ENCODE measurements around the gene NAPA.

Gene NAPA

DNA sequence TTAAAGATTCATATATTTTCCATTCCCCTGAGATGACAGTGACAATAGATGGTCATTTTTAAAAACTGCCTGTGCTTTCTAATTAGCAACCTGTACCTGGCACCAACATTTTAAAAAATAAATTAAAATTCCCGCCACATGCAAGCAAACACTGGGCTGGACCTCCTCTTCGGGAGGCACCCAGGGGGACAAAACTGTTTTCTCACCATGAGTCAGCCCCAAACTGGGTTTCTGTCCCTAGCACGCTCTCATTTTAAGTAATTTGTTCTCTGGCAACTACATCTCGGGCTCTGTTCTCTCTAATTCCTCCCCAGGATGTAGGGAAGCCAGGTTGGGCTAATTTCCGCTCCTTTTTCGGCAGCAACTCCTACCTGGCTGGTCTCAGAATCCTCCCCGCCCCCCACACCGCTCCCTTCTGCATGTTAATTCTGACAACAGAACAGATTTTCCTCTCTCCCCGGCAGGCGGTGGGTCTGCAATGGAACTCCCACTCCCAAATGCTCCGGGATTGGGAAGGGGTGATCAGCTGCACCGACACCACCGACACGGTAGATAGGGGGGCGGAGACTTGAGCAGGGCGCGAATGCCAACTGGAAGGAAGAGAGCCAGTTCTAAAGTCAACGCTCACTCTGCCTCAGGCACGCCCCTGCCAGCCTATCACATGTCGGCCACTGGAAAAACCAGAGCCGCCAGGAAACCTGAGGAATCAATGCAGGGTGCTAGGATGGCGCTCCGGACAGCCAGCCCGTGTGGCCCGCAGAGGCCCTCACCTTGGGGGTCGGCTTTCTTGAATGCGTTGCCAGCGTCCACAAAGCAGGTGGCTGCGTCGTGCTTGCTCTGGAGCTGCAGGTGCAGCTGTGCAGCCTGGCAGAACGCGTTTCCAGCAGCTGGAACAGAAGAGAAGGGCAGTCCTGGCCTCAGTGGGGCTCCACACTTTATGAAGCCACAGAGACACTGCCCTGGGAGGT, 14.7 kb downstream of the NAPA start:
- Mint-ChIP-seq H3K27me3 (no peaks in the 10 kb centered on the region), H3K4me1 (peaks cover 1% of the 10 kb centered on the region), H3K36me3 (ENCODE audit: low read depth) (peaks cover 9% of the 10 kb centered on the region), H3K4me3 (no peak overlapping the region), H3K27ac (no peak overlapping the region), H3K9me3 (no peaks in the 10 kb centered on the region)
- no peak for DNase-seq
- ATAC-seq, result no peak

DNA sequence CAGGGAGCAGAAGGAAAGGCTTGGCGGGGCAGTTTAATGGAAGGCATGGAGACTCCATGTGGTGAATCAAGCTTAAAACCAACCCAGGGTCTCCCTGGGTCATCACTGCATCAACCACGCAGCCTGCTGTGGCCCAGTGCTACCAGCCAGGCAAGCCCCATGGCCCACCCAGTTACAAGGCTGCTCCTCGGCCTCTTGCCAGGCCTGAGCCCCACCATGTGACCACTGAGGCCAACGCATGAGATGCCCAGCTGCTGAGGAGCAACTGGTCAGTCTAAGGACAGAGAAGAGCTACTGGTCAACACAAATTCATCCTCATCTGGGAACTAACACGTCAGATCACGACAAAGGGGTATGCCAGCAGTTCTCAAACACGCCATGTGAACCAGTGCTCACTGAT, 15.5 kb downstream of the NAPA start:
- H3K4me1 Mint-ChIP-seq, result peaks cover 1% of the 10 kb centered on the region
- H3K4me3 Mint-ChIP-seq, result no peak overlapping the region
- no peak for ATAC-seq
- peaks cover 9% of the 10 kb centered on the region for H3K36me3 Mint-ChIP-seq (ENCODE audit: low read depth)
- no peak for DNase-seq
- H3K27ac Mint-ChIP-seq, result no peak overlapping the region
- H3K27me3 Mint-ChIP-seq, result no peaks in the 10 kb centered on the region
- no peaks in the 10 kb centered on the region for H3K9me3 Mint-ChIP-seq

DNA sequence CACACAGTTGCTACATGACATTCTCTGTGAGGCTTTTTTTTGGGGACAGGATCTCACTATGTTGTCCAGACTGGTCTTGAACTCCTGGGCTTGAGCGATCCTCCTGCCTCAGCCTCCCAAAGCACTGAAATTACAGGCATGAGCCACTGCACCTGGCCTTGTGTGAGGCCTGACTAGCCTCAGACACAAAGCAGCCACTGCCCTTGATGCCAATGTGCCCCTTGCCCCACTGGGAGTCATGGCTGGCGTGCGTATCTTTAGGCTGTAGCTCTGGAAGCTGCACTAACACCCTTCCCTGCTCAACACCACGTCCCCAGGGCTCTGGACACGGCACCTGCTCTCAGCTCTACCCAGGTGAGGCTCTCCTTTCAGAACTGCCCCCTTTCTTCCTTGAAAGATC, 16.3 kb downstream of the NAPA start:
- DNase-seq (no peak), ATAC-seq (no peak)
- no peaks in the 10 kb centered on the region for H3K9me3 Mint-ChIP-seq
- peaks cover 9% of the 10 kb centered on the region for H3K36me3 Mint-ChIP-seq (ENCODE audit: low read depth)
- peaks cover 1% of the 10 kb centered on the region for H3K4me1 Mint-ChIP-seq
- H3K27ac Mint-ChIP-seq, result no peak overlapping the region
- no peak overlapping the region for H3K4me3 Mint-ChIP-seq
- H3K27me3 Mint-ChIP-seq, result no peaks in the 10 kb centered on the region

GRCh38 chr19:47497821-47498520, 16.9 kb downstream of the NAPA start:
- DNase-seq, result no peak
- no peaks in the 10 kb centered on the region for H3K27me3 Mint-ChIP-seq
- no peaks in the 10 kb centered on the region for H3K9me3 Mint-ChIP-seq
- H3K4me3 Mint-ChIP-seq, result no peak overlapping the region
- H3K27ac Mint-ChIP-seq, result no peak overlapping the region
- H3K4me1 Mint-ChIP-seq, result peaks cover 1% of the 10 kb centered on the region
- ATAC-seq, result no peak
- H3K36me3 Mint-ChIP-seq (ENCODE audit: low read depth), result peaks cover 5% of the 10 kb centered on the region

DNA sequence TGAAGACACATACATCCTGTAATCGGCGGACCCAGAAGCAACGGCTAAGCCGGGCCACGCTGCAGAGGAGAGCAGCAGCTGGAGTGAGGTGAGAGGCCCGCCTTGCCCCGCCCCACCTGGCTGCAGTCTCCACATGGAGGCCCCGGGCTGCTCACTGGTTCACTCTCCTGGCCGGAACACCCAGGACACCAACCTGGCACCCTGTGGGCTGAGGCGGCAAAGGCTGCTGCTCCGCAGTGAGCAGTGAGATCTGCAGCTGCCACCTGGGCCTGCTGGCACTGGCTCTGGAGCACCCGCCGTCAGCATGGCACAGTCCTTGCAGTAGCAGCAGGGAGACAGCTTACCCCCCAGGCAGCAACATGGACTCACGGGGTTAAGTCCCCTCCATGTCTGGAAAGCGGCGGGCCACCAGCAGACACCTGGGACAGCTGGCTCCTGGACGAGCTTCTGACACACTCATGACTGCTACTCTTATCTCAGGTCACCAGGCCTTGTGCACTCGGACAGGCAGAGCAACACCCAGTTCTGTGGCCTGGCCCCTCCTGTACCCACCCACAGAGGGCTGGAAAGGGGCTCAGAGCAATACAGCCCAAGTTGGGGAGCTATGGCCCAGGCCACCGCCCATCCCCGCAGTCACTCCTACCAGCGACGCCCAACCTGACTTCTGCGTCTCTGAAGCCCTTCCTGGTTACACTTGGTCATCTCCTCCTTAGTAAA, 17.7 kb downstream of the NAPA start:
- no peaks in the 10 kb centered on the region for H3K27me3 Mint-ChIP-seq
- DNase-seq, result no peak
- no peak for ATAC-seq
- H3K4me1 Mint-ChIP-seq, result peaks cover 1% of the 10 kb centered on the region
- H3K4me3 Mint-ChIP-seq, result no peak overlapping the region
- no peak overlapping the region for H3K27ac Mint-ChIP-seq
- H3K9me3 Mint-ChIP-seq, result no peaks in the 10 kb centered on the region
- peaks cover 5% of the 10 kb centered on the region for H3K36me3 Mint-ChIP-seq (ENCODE audit: low read depth)

DNA sequence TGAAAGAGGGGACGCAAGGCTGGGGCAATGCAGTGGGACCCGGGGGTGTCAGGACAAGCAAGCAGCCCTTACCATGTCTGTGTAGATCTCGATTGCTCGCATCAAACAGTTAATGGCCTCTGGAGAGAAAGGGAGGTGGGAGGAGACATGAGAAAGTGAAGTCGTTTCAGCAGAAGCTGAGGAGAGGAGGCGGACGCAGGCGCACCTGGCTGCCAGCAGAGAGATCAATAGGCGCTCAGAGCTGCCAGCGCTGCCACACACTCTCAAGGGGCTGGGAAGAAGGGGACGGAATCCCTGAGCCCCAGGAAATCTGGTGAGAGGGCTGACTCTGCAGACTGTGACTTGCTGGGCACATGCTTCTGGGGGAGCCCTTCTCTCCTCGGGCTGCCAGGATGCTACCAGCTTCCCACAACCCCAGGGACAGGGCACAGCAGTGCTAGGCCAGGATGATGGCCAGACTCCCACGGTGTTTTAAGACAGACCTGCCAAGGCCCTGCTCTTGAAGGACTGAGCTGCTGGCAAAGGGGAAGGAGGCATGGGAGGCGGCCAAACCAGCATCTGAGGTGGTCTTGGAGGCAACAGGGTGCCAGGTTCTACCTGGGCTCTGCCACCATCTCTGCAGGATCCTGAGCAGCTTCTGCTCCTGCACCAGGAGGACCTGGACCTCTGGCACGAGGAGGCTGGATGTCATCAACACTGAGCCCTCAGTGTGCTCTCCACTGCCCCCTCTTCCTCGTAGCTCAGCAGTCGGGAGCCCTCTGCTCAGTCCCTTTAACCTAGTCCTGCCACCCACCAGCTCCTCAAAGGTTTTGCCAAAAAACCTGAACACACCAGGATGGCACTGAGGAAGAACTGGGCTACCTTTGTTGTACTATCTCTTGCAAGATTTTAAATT, 19.1 kb downstream of the NAPA start:
- Mint-ChIP-seq H3K27ac (no peak overlapping the region), H3K4me3 (no peak overlapping the region), H3K9me3 (no peaks in the 10 kb centered on the region), H3K27me3 (no peaks in the 10 kb centered on the region), H3K36me3 (ENCODE audit: low read depth) (peaks cover 2% of the 10 kb centered on the region), H3K4me1 (peaks cover 1% of the 10 kb centered on the region)
- ATAC-seq, result no peak
- no peak for DNase-seq

- Mint-ChIP-seq H3K4me3 (no peak overlapping the region), H3K36me3 (ENCODE audit: low read depth) (peaks cover 6% of the 10 kb centered on the region)
These were observed 20.1 kb downstream of the NAPA start for GRCh38 chr19:47494729-47495128.

GRCh38 chr19:47494211-47494547, 20.7 kb downstream of the NAPA start:
- DNase-seq (no peak), ATAC-seq (no peak)
- Mint-ChIP-seq H3K27ac (no peak overlapping the region), H3K4me1 (no peaks in the 10 kb centered on the region), H3K9me3 (no peaks in the 10 kb centered on the region), H3K27me3 (no peaks in the 10 kb centered on the region), H3K36me3 (ENCODE audit: low read depth) (peaks cover 6% of the 10 kb centered on the region), H3K4me3 (no peak overlapping the region)

More at GRCh38 chr19:47494729-47495128, 20.1 kb downstream of the NAPA start:
- ATAC-seq (no peak), DNase-seq (no peak)
- H3K27me3 Mint-ChIP-seq, result no peaks in the 10 kb centered on the region
- H3K9me3 Mint-ChIP-seq, result no peaks in the 10 kb centered on the region
- no peak overlapping the region for H3K27ac Mint-ChIP-seq
- no peaks in the 10 kb centered on the region for H3K4me1 Mint-ChIP-seq

DNA sequence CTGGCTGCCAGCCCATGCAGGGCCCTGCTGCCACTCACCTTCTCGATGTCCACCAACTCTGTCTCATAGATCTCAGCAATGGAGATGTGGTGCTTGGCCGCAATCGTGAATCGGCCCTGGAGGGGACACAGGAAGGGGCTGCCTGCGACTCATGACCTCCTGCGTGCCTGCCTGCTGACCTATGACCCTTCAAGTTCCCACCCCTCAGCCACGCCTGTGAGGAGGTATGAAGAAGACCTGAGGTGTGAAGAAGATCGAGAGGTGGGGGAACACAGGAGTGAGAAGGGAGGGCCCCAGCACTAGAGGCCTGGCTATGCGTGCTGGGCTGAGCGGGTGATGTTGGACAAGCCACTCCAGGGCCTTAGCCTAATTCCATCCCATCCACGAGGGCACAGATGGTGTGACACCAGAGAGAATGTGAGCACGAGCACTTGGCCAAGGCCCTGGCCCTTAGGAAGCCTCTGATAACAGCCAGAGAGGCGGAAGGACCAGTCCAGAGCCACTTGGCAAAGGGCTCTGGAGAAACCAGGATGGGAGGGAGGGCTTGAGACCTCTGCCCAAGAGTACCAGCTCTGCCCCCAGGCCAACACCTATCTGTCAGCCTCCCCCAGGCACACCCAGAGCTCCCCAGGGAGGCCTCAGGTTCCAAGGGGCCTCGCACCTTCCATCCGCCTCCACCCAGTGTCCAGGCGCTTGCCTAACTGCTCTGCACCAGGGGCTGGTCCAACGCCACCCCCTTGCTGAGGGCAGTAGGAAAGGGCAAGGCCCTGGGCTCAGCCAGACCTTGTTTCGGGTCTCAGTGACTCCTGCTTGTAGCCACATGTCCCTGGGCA, 21.3 kb downstream of the NAPA start:
- Mint-ChIP-seq H3K4me1 (no peaks in the 10 kb centered on the region), H3K27me3 (no peaks in the 10 kb centered on the region), H3K27ac (no peak overlapping the region), H3K4me3 (no peak overlapping the region), H3K36me3 (ENCODE audit: low read depth) (peaks cover 6% of the 10 kb centered on the region), H3K9me3 (no peaks in the 10 kb centered on the region)
- ATAC-seq, result no peak
- DNase-seq, result no peak

DNA sequence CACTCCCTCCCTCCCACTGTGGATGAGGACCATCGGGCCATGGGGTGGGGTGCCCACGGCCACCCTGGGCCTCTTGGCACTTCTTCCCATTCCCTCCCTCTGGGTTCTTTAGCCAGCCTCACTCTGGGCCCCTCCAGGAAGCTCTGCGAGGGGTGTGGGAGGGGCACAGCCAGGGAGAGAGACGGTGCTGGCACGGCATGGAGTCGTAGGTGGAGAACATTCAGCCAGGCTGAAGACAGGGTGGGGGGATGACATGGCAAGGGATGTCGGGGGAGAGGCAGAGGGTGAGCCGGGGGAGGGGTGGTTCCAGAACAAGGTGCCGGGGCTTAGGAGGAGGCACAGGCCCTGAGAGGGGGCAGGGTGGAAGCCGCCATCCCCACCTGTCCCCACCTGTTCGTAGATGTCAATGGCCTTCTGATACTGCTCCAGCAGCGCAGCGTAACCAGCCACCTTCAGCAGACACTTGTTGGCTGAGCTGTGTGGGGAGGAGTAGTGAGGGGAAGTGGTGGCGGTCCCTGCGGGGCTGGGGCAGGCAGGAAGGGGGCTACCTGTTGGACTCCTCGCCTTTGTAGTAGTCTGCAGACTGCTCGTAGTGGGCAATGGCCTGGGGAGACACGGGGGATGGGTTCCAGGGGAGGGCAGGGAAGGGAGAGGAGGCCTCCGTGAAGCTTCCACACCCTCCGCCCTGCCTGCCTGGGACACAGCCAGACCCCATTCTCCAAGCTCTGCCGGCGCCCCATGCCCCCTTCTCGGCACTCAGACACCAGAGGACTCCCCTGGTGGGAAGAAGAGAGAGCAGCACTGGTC, 22.1 kb downstream of the NAPA start:
- ATAC-seq, result no peak
- H3K36me3 Mint-ChIP-seq (ENCODE audit: low read depth), result peaks cover 6% of the 10 kb centered on the region
- H3K4me1 Mint-ChIP-seq, result no peaks in the 10 kb centered on the region
- no peak overlapping the region for H3K4me3 Mint-ChIP-seq
- H3K9me3 Mint-ChIP-seq, result no peaks in the 10 kb centered on the region
- H3K27ac Mint-ChIP-seq, result no peak overlapping the region
- DNase-seq, result no peak
- no peaks in the 10 kb centered on the region for H3K27me3 Mint-ChIP-seq

DNA sequence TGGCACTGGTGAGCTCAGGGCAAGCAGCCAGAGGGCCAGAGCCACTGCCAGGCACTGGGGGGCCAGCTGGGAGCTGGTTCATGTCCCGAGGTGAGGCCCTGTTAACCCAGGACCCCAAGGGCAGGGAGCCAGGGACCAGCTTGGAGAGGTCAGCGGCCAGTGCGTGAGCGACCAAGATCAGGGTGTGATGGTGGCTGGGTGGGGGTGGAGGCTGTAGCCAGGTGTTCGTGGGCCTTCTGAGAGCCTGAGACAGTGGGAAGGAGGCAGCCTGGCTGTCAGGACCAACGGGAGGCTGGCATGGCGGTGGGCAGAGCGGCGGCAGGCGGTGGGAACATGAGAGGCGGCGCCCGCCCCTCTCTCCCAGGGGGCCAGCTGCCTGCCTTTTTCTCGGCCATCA, 22.7 kb downstream of the NAPA start:
- H3K9me3 Mint-ChIP-seq, result no peaks in the 10 kb centered on the region
- DNase-seq (no peak), ATAC-seq (no peak)
- no peak overlapping the region for H3K27ac Mint-ChIP-seq
- H3K36me3 Mint-ChIP-seq (ENCODE audit: low read depth), result peaks cover 6% of the 10 kb centered on the region
- H3K27me3 Mint-ChIP-seq, result no peaks in the 10 kb centered on the region
- peaks cover 3% of the 10 kb centered on the region for H3K4me1 Mint-ChIP-seq
- no peak overlapping the region for H3K4me3 Mint-ChIP-seq

DNA sequence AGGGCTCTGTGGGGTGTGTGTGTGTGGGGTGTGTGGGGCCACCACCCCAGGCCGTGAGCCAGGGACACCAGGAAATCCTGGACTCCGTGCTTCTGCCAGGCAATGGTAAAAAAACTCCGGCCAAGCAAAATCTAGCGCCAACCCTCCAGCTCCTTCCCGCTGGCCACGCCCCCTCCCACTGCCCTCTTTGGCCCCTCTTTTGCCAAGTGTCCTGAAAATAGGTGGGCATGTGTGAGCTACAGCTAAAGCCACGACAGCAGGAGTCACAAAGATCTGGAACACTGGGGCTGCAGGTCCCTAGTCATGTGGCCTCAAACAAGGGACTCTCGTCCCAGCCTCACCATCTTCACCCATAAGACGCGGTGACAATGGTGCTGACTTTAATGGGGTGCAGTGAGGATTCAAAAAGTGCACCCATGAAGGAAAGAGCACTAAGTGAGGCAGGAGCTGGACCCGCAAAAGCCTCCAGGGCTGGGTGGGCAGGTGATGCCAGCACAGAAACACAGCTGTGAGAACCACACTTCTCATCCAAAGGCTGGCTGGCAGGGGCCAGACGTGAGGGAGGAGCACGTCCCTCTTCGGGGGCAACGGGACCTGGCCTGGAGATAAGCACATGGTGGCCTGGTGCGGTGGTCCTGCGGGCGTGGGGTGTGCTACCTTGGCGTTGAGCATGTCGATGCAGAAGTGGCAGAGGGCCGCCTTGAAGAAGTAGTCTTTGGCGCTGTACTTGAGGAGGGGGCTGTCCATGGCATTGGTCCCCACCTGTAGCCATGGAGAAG, 23.3 kb downstream of the NAPA start:
- H3K9me3 Mint-ChIP-seq, result no peaks in the 10 kb centered on the region
- ATAC-seq (no peak), DNase-seq (no peak)
- H3K27ac Mint-ChIP-seq, result no peak overlapping the region
- no peaks in the 10 kb centered on the region for H3K27me3 Mint-ChIP-seq
- no peak overlapping the region for H3K4me3 Mint-ChIP-seq
- H3K36me3 Mint-ChIP-seq (ENCODE audit: low read depth), result peaks cover 4% of the 10 kb centered on the region
- peaks cover 9% of the 10 kb centered on the region for H3K4me1 Mint-ChIP-seq

Data from activated naive CD8-positive, alpha-beta T cell treated with anti-CD3 and anti-CD28 coated beads, Interleukin-2, amount 50 U/mL, for 24 hours (primary cell).